Gastrocnemius medialis (tissue), 4 donors: ENCODE data around the gene KMT2B.
A peak's percentile ranks its signal among the peaks of the same experiment; 100 is the strongest.

Experiments used
- CTCF ChIP-seq, 5 experiments: fragments of 450-650 bp in 3 of 5; fragments of 200-600 bp in 2 of 5; sonication (generic) in 2 of 5; IDR thresholded peaks in 4 of 5; conservative IDR thresholded peaks in 1 of 5; 1 replicate in 4 of 5; 2 replicates in 1 of 5; pipeline ENCODE4 v1.5.1; 2016 to 2019; ENCODE audit warnings: antibody characterized with exemption in 5 of 5, mild to moderate bottlenecking in 3 of 5, moderate library complexity in 3 of 5
- POLR2A ChIP-seq, 2 donors: fragments of 450-650 bp; IDR thresholded peaks; one replicate each; pipeline ENCODE4 v1.6.1; 2017; ENCODE audit warnings: antibody characterized with exemption in 2 of 2, mild to moderate bottlenecking in 2 of 2, moderate library complexity in 2 of 2

- no peak for TF ChIP-seq CTCF (IDR thresholded peaks at IDR 0.05 in 4 of 5, conservative IDR thresholded peaks at IDR 0.05 in 1 of 5)
- peak; percentile 56 to 82 for TF ChIP-seq POLR2A (IDR thresholded peaks at IDR 0.05)
These were observed 40.2 kb downstream of the KMT2B start, which contains the start of gene PROSER3 for GRCh38 chr19:35757749-35758608.
